Stimulated activated CD8-positive, alpha-beta memory T cell treated with anti-CD3 and anti-CD28 coated beads, Interleukin-4, amount 100 ng/mL, for 1 hour (primary cell): ENCODE data around the gene SRP9.

Experiments
- DNase-seq, 2 donors: peaks; one replicate each; pipeline ENCODE4 v3.0.0-alpha.2; 2020; ENCODE audit warnings: low read depth in 2 of 2, low spot score in 1 of 2

Gene SRP9

GRCh38 chr1:225838793-225839192 is 61.2 kb downstream of the SRP9 start:
- DNase-seq, result no peak
